H1 (cell line): ENCODE measurements around the gene IFNA14. TPM values are rescaled to one million over a fixed set of nuclear protein-coding genes. Genes with fewer than 3 reads are reported as not detected.

Experiments
- CTCF ChIA-PET: fragments of 300-600 bp; sonication (Branson Sonifier 250); formaldehyde crosslinking; loops from one replicate; lab custom pipeline; 2021; ENCODE audit not compliant: partially characterized antibody; lab: Charles Lee
- POLR2A ChIA-PET: fragments of 300-600 bp; sonication (Branson Sonifier 250); formaldehyde crosslinking; loops from one replicate; lab custom pipeline; 2021; ENCODE audit warnings: inconsistent platforms; ENCODE audit not compliant: partially characterized antibody; lab: Charles Lee
- DNase-seq, 2 experiments: peaks; one replicate each; pipeline versions ENCODE4 v3.0.0 to v3.0.0-alpha.2; 2010 to 2022; ENCODE audit warnings: low spot score in 2 of 2, low read depth in 1 of 2, mixed read lengths in 1 of 2
- FAIRE-seq: peaks from 2 replicates; lab custom pipeline; 2011; peaks lifted over from hg19 to GRCh38; lab: Jason Lieb, UNC
- H2AFZ ChIP-seq: 2 replicates; pipeline ENCODE4 v1.8.1; 2012; ENCODE audit warnings: low read length, inconsistent platforms
- H2AK5ac ChIP-seq: 2 replicates; pipeline ENCODE4 v1.6.1; 2013; ENCODE audit warnings: low read depth, low read length
- H2BK120ac ChIP-seq: replicated peaks from 2 replicates; pipeline ENCODE3; 2013; ENCODE audit warnings: low read depth, low read length, inconsistent platforms
- H2BK12ac ChIP-seq: 2 replicates; pipeline ENCODE4 v1.6.1; 2013; ENCODE audit warnings: low read depth, low read length
- H2BK15ac ChIP-seq: 2 replicates; pipeline ENCODE4 v1.6.1; 2013; ENCODE audit warnings: low read length
- H2BK20ac ChIP-seq: 2 replicates; pipeline ENCODE4 v1.6.1; 2013; ENCODE audit warnings: low read length
- H2BK5ac ChIP-seq: 2 replicates; pipeline ENCODE4 v1.6.1; 2013; ENCODE audit warnings: low read depth, low read length
- H3K14ac ChIP-seq: 2 replicates; pipeline ENCODE4 v1.6.1; 2013; ENCODE audit warnings: inconsistent platforms; ENCODE audit not compliant: insufficient read length
- H3K18ac ChIP-seq: 2 replicates; pipeline ENCODE4 v1.6.1; 2013; ENCODE audit warnings: low read length; ENCODE audit errors: extremely low read depth
- H3K23ac ChIP-seq: 2 replicates; pipeline ENCODE4 v1.6.1; 2013; ENCODE audit warnings: inconsistent platforms; ENCODE audit not compliant: insufficient read length
- H3K23me2 ChIP-seq: 2 replicates; pipeline ENCODE4 v1.6.1; 2013; ENCODE audit warnings: low read depth, low read length
- H3K27ac ChIP-seq: 2 replicates; pipeline ENCODE4 v1.6.1; 2011; ENCODE audit warnings: low read depth, low read length, inconsistent platforms
- H3K27me3 ChIP-seq, 4 experiments: replicated peaks in 1 of 4; 1 replicate in 1 of 4; 2 replicates in 3 of 4; pipeline versions ENCODE4 v1.6.1 to v1.8.1; 2011 to 2013; ENCODE audit warnings: low read length in 3 of 4, mild to moderate bottlenecking in 3 of 4, inconsistent platforms in 2 of 4, mixed read lengths in 2 of 4, moderate library complexity in 1 of 4; ENCODE audit not compliant: control insufficient read depth in 3 of 4, insufficient read depth in 3 of 4; ENCODE audit errors: extremely low read depth in 1 of 4
- H3K36me3 ChIP-seq, 4 experiments: 2 replicates each; pipeline versions ENCODE4 v1.6.1 to v1.8.1; 2011 to 2013; ENCODE audit warnings: mild to moderate bottlenecking in 4 of 4, low read length in 3 of 4, moderate library complexity in 2 of 4, control low read depth in 1 of 4, inconsistent platforms in 1 of 4; ENCODE audit not compliant: insufficient read depth in 4 of 4, control insufficient read depth in 2 of 4
- H3K4ac ChIP-seq: replicated peaks from 2 replicates; pipeline ENCODE3; 2013; ENCODE audit warnings: low read length, low read depth, mixed read lengths, inconsistent platforms; ENCODE audit not compliant: insufficient read length
- H3K4me1 ChIP-seq, 4 experiments: replicated peaks in 1 of 4; 1 replicate in 1 of 4; 2 replicates in 3 of 4; pipeline versions ENCODE4 v1.6.1 to v1.8.1; 2011 to 2013; ENCODE audit warnings: low read length in 3 of 4, inconsistent platforms in 2 of 4, mixed read lengths in 1 of 4; ENCODE audit not compliant: insufficient read depth in 4 of 4, control insufficient read depth in 3 of 4
- H3K4me2 ChIP-seq, 2 experiments: 2 replicates each; pipeline versions ENCODE4 v1.6.1 to v1.8.1; 2011 to 2013; ENCODE audit warnings: low read depth in 2 of 2, low read length in 2 of 2, control low read depth in 1 of 2, inconsistent platforms in 1 of 2, mild to moderate bottlenecking in 1 of 2; ENCODE audit not compliant: insufficient read depth in 1 of 2
- H3K4me3 ChIP-seq, 4 experiments: fragments of 200-600, 300-600 bp in 1 of 4; sonication (generic), shearing (Covaris generic), sonication (Bioruptor Twin) in 1 of 4; 2 replicates each; pipeline versions ENCODE4 v1.5.1 to v1.8.1; 2011 to 2016; ENCODE audit warnings: low read length in 4 of 4, low read depth in 3 of 4, control low read depth in 2 of 4, inconsistent platforms in 2 of 4, mild to moderate bottlenecking in 2 of 4, mixed read lengths in 1 of 4, moderate library complexity in 1 of 4; ENCODE audit not compliant: insufficient read depth in 2 of 4; ENCODE audit errors: extremely low read depth in 1 of 4
- H3K56ac ChIP-seq: replicated peaks from 2 replicates; pipeline ENCODE3; 2013; ENCODE audit warnings: low read depth, mild to moderate bottlenecking, mixed read lengths, low read length, inconsistent platforms; ENCODE audit not compliant: insufficient read length
- H3K79me1 ChIP-seq: 2 replicates; pipeline ENCODE4 v1.6.1; 2013; ENCODE audit warnings: low read depth, low read length, control low read depth
- H3K79me2 ChIP-seq, 2 experiments: 2 replicates each; pipeline versions ENCODE4 v1.6.1 to v1.8.1; 2012 to 2013; ENCODE audit warnings: low read length in 2 of 2, mild to moderate bottlenecking in 2 of 2, inconsistent platforms in 1 of 2; ENCODE audit not compliant: insufficient read depth in 2 of 2, control insufficient read depth in 1 of 2
- H3K9ac ChIP-seq, 4 experiments: replicated peaks in 1 of 4; 1 replicate in 1 of 4; 2 replicates in 3 of 4; pipeline versions ENCODE4 v1.6.1 to v1.8.1; 2011 to 2013; ENCODE audit warnings: low read depth in 3 of 4, low read length in 3 of 4, control low read depth in 2 of 4, mild to moderate bottlenecking in 2 of 4, moderate library complexity in 2 of 4, inconsistent platforms in 1 of 4; ENCODE audit errors: extremely low read depth in 1 of 4
- H3K9me3 ChIP-seq, 2 experiments: 2 replicates each; pipeline versions ENCODE4 v1.6.1 to v1.8.1; 2012 to 2013; ENCODE audit warnings: mild to moderate bottlenecking in 2 of 2, moderate library complexity in 2 of 2, control low read depth in 1 of 2, inconsistent platforms in 1 of 2, low read depth in 1 of 2, low read length in 1 of 2, mixed read lengths in 1 of 2; ENCODE audit not compliant: insufficient read depth in 2 of 2
- H4K20me1 ChIP-seq, 2 experiments: replicated peaks in 1 of 2; 2 replicates each; pipeline versions ENCODE3 to v1.8.1; 2011 to 2013; ENCODE audit warnings: inconsistent platforms in 2 of 2, low read length in 2 of 2, mild to moderate bottlenecking in 1 of 2; ENCODE audit not compliant: insufficient read depth in 2 of 2, control insufficient read depth in 1 of 2
- H4K5ac ChIP-seq: 2 replicates; pipeline ENCODE4 v1.6.1; 2013; ENCODE audit warnings: low read length, low read depth, mixed read lengths, inconsistent platforms; ENCODE audit not compliant: insufficient read length
- H4K8ac ChIP-seq: 2 replicates; pipeline ENCODE4 v1.8.0; 2013; ENCODE audit warnings: mild to moderate bottlenecking, moderate library complexity, low read length, inconsistent platforms; ENCODE audit not compliant: insufficient read depth; ENCODE audit errors: extremely low read depth
- H4K91ac ChIP-seq: replicated peaks from 2 replicates; pipeline ENCODE3; 2013; ENCODE audit warnings: low read length, mixed read lengths, inconsistent platforms; ENCODE audit not compliant: insufficient read length
- WGBS, 2 experiments: shearing (Covaris generic) in 1 of 2; methylation state at CpG; one replicate each; pipeline versions ENCODE4 v1.1.6 to v1.1.7; 2013 to 2015; ENCODE audit warnings: low lambda C conversion rate in 2 of 2, mixed read lengths in 2 of 2, inconsistent platforms in 1 of 2, low coverage in 1 of 2, missing lambda C conversion rate in 1 of 2; ENCODE audit not compliant: insufficient replicate concordance in 2 of 2, insufficient coverage in 1 of 2, insufficient read length in 1 of 2; ENCODE audit errors: extremely low coverage in 1 of 2, missing lambda C conversion rate in 1 of 2; 5-methylcytosine and 5-hydroxymethylcytosine counted together
- polyA plus RNA-seq, 7 experiments: library from polyadenylated mRNA; depleted of rRNA in 3 of 7; stranded (reverse) in 5 of 7; unstranded in 2 of 7; fragments of >200 nt in 5 of 7; fragments of 200-250 nt in 2 of 7; gene quantifications; 1 replicate in 5 of 7; 2 replicates in 1 of 7; 4 replicates in 1 of 7; pipeline versions ENCODE4 v1.2.1 to v1.2.3, GENCODE V29; 2011 to 2013; ENCODE audit warnings: missing spikeins in 2 of 7, mixed read lengths in 2 of 7
- total RNA-seq: library from RNA; stranded (reverse); fragmentation: NEBNext Ultra II Directional; extraction: Animal tissue kit (Norgen Biotek cat#: 25700); gene quantifications from 2 replicates; pipeline ENCODE4 v1.2.1, GENCODE V29; 2021

The IFNA14 gene
- total and polyA plus RNA-seq, 2 of the 8 experiments (the other 6 are each of a cell fraction or from before 2014, with no cell fraction given) = not detected

DNA sequence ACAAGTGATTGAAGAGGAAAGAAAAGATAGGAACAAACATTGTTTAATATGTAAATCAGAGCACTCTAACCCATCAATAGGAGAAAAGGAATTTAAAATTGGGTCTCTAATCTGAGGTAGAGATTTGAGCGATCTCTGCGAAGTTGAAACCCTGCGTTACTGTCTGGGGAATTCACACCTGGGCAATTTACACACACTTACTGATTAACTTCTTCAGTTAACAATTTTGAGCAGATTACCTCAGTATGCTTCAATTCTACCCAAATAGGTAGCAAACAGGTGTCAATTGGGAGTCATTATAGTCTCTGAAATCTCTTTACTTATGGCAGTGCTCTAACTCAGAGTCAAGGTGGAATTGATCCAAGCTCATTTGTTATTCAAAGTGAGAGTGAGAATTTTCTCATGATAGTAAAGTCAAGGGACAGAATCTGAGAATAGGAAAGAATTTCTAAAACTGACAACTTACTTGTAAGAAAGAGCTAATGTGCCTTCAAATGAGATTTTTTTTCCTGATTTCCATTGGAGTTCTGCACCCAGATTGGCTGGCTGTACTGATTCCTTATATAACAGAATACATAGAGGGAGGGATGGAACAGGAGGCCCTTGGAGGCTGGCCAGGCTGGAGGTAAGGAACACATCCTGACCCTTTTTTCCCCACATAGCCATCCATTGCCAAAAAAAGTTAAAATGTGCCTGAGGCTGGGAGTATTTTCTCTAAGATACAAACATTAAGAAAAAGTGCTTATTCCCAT, 27.1 kb upstream of the IFNA14 start:
- FAIRE-seq (no peak), DNase-seq (no peak)
- POLR2A ChIA-PET = no interaction called here

More for the DNA sequence above, 27.1 kb upstream of the IFNA14 start:
- Histone ChIP-seq H3K4me3 (no peak overlapping the region), H2BK20ac (no peak overlapping the region), H4K8ac (no peak overlapping the region), H4K91ac (no peak overlapping the region), H3K79me1 (no peaks in the 10 kb centered on the region), H3K4me2 (no peak overlapping the region), H3K18ac (no peak overlapping the region), H2AK5ac (no peak overlapping the region), H3K4me1 (no peaks in the 10 kb centered on the region), H3K23me2 (no peaks in the 10 kb centered on the region), H3K23ac (no peak overlapping the region), H3K14ac (no peak overlapping the region), H2AFZ (no peak overlapping the region), H3K9me3 (no peaks in the 10 kb centered on the region), H4K20me1 (peaks cover 0 to 4% of the 10 kb centered on the region in 2 experiments), H3K79me2 (no peaks in the 10 kb centered on the region), H4K5ac (no peak overlapping the region), H2BK5ac (no peak overlapping the region), H3K27ac (no peak overlapping the region), H2BK12ac (no peak overlapping the region), H2BK15ac (no peak overlapping the region), H3K4ac (no peak overlapping the region), H3K9ac (no peak overlapping the region), H3K56ac (no peak overlapping the region), H3K36me3 (no peaks in the 10 kb centered on the region), H2BK120ac (no peak overlapping the region), H3K27me3 (peaks cover 22 to 59% (median 44%) of the 10 kb centered on the region in 4 experiments)
- CTCF ChIA-PET = interaction anchor here (6.0 kb wide), 1 partner anchor 15 kb away, joined by 53 read pairs; no protein-coding TSS in a partner anchor
- 19% methylated on average over 3 of the region's 3 CpGs; no CpG with 5 or more reads in 1 of the 2 experiments for WGBS, 2 experiments
